Panc1 (cell line): ENCODE results near the gene LGI4.

ENCODE experiments used
- CTCF ChIP-seq: fragments of 450-650 bp; IDR thresholded peaks from 2 replicates; pipeline ENCODE4 v1.5.1; 2017; ENCODE audit warnings: mild to moderate bottlenecking
- POLR2AphosphoS5 ChIP-seq: IDR thresholded peaks from 2 replicates; pipeline ENCODE4 v1.6.1; 2012; ENCODE audit warnings: mild to moderate bottlenecking, low read depth, low read length, moderate library complexity
- REST ChIP-seq, 2 experiments: IDR thresholded peaks; 2 replicates each; pipeline ENCODE4 v1.6.1; 2011 to 2012; ENCODE audit warnings: low read depth in 2 of 2, control low read depth in 1 of 2, low read length in 1 of 2, mild to moderate bottlenecking in 1 of 2, moderate library complexity in 1 of 2; ENCODE audit not compliant: insufficient read depth in 1 of 2

GRCh38 chr19:35153701-35154524 lies 19.1 kb upstream of the LGI4 start:
- peak; percentile 83 for TF ChIP-seq CTCF
- no peak for TF ChIP-seq POLR2AphosphoS5
- no peak for TF ChIP-seq REST (IDR thresholded peaks at IDR 0.05; ENCODE audit: insufficient read depth in 1 of 2, low read depth in 2 of 2, low read length in 1 of 2)
